ENCODE measurements around the gene DIDO1.

Gene DIDO1

GRCh38 chr20:62898970-62899632, 27.2 kb downstream of the DIDO1 start:
- H3K4me3 ChIP-seq (ENCODE audit: low read depth, low read length) = no peak overlapping the region
- TF ChIP-seq, protein P1, sequence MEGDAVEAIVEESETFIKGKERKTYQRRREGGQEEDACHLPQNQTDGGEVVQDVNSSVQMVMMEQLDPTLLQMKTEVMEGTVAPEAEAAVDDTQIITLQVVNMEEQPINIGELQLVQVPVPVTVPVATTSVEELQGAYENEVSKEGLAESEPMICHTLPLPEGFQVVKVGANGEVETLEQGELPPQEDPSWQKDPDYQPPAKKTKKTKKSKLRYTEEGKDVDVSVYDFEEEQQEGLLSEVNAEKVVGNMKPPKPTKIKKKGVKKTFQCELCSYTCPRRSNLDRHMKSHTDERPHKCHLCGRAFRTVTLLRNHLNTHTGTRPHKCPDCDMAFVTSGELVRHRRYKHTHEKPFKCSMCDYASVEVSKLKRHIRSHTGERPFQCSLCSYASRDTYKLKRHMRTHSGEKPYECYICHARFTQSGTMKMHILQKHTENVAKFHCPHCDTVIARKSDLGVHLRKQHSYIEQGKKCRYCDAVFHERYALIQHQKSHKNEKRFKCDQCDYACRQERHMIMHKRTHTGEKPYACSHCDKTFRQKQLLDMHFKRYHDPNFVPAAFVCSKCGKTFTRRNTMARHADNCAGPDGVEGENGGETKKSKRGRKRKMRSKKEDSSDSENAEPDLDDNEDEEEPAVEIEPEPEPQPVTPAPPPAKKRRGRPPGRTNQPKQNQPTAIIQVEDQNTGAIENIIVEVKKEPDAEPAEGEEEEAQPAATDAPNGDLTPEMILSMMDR (IDR thresholded peaks at IDR 0.05; ENCODE audit: low read depth, low read length) = no peak

- H3K4me3 ChIP-seq (ENCODE audit: low read depth, low read length) = no peak overlapping the region
- TF ChIP-seq, protein P1 (IDR thresholded peaks at IDR 0.05; ENCODE audit: low read depth, low read length) = no peak
Observed at GRCh38 chr20:62898093-62898964, 28.0 kb downstream of the DIDO1 start.

DNA sequence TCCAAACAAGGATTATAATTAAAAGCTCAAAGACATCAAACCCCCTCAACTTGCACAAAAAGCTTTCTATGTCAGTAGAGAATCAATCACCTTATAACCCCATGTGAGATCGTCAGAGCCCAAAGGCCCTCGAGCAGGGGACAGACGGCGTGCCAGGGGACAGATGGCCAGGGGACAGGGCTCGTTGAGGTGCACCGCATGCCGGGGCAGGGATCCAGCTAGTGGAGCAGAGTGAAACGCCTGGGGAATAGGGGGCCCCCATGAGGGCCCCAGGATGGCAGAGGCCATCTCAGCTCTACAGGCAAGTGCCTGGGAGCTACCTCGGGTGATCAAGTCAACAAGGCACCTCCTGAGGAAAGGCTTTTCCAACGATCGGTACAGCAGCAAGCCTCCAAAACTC, 28.6 kb downstream of the DIDO1 start:
- TF ChIP-seq, protein P1 (IDR thresholded peaks at IDR 0.05; ENCODE audit: low read depth, low read length) = no peak
- H3K4me3 ChIP-seq (ENCODE audit: low read depth, low read length) = no peak overlapping the region

GRCh38 chr20:62896526-62896925, 29.8 kb downstream of the DIDO1 start:
- H3K4me3 ChIP-seq (ENCODE audit: low read depth, low read length) = no peak overlapping the region

GRCh38 chr20:62895539-62895938, 30.8 kb downstream of the DIDO1 start:
- TF ChIP-seq, protein P1 (IDR thresholded peaks at IDR 0.05; ENCODE audit: low read depth, low read length) = no peak
- H3K4me3 ChIP-seq (ENCODE audit: low read depth, low read length) = no peak overlapping the region

More at GRCh38 chr20:62896526-62896925, 29.8 kb downstream of the DIDO1 start:
- TF ChIP-seq, protein P1 (IDR thresholded peaks at IDR 0.05; ENCODE audit: low read depth, low read length) = no peak

GRCh38 chr20:62894261-62894660, 32.0 kb downstream of the DIDO1 start:
- TF ChIP-seq, protein P1 (IDR thresholded peaks at IDR 0.05; ENCODE audit: low read depth, low read length) = no peak
- no peak overlapping the region for H3K4me3 ChIP-seq (ENCODE audit: low read depth, low read length)

DNA sequence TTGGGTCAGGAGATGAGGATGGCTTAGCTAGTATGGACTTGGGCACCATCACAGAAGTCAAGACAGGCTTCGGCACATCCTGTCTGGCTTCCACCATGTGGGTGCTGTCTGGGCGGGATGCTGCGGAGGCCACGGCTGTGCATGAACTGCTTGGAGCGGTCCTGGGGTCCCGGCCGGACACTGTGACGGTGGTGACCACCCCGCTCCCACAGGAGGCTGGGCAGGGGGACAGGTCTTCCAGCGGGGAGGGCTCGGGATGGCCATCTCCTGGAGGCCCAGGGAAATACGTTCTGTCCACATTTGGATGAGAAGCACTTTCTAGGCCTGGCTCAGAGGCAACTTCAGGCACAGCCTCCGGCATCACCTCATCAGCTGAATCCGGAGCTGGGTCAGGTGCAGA, 32.6 kb downstream of the DIDO1 start:
- TF ChIP-seq, protein P1 (IDR thresholded peaks at IDR 0.05; ENCODE audit: low read depth, low read length) = no peak
- no peak overlapping the region for H3K4me3 ChIP-seq (ENCODE audit: low read depth, low read length)
